NCI-H146 (cell line): ENCODE results near the gene CEP192.
A peak's percentile ranks its signal among the peaks of the same experiment; 100 is the strongest.

ENCODE experiments used
- DNase-seq: peaks from one replicate; lab custom pipeline; 2025; lab: John Stamatoyannopoulos, UW

Gene CEP192

GRCh38 chr18:13101659-13102197 is 110.6 kb downstream of the CEP192 start:
- no peak for DNase-seq

GRCh38 chr18:13103366-13103765 is 112.2 kb downstream of the CEP192 start:
- no peak for DNase-seq

GRCh38 chr18:13105059-13105458 is 113.9 kb downstream of the CEP192 start:
- no peak for DNase-seq

- DNase-seq = no peak
Measured at GRCh38 chr18:13107074-13107473, 115.9 kb downstream of the CEP192 start.

- no peak for DNase-seq
Measured at GRCh38 chr18:13108330-13108729, 117.2 kb downstream of the CEP192 start.

GRCh38 chr18:13110559-13110958 is 119.4 kb downstream of the CEP192 start:
- DNase-seq = no peak

GRCh38 chr18:13112982-13113381 is 121.8 kb downstream of the CEP192 start:
- peak; percentile 47 for DNase-seq

GRCh38 chr18:13120255-13120654 is 129.1 kb downstream of the CEP192 start:
- DNase-seq = no peak

- DNase-seq = no peak
Measured at GRCh38 chr18:13120983-13121441, 129.8 kb downstream of the CEP192 start.

- no peak for DNase-seq
Measured at GRCh38 chr18:13124411-13124810, 133.2 kb downstream of the CEP192 start.

GRCh38 chr18:13125191-13125590 is 134.0 kb downstream of the CEP192 start:
- no peak for DNase-seq

- DNase-seq = no peak
Measured at GRCh38 chr18:13126966-13127598, 135.9 kb downstream of the CEP192 start.

GRCh38 chr18:13131283-13131682 is 140.1 kb downstream of the CEP192 start:
- DNase-seq = no peak

GRCh38 chr18:13134551-13135401 is 143.6 kb downstream of the CEP192 start:
- no peak for DNase-seq

- peak; percentile 63 for DNase-seq
Measured at GRCh38 chr18:13136056-13136903, 145.1 kb downstream of the CEP192 start.

GRCh38 chr18:13136904-13137669 is 145.9 kb downstream of the CEP192 start:
- peak; percentile 60 for DNase-seq

GRCh38 chr18:13137670-13138419 is 146.7 kb downstream of the CEP192 start:
- peak; percentile 54 for DNase-seq

- no peak for DNase-seq
Measured at GRCh38 chr18:13138420-13139139, 147.4 kb downstream of the CEP192 start.

GRCh38 chr18:13139885-13140450 is 148.8 kb downstream of the CEP192 start:
- peak; percentile 42 for DNase-seq

GRCh38 chr18:13141209-13141608 is 150.0 kb downstream of the CEP192 start:
- DNase-seq = no peak
